Neural cell (in vitro differentiated cells): ENCODE data around the gene PLSCR4. TPM values are rescaled to one million over a fixed set of nuclear protein-coding genes. Genes with fewer than 3 reads are reported as not detected.
"Not testable (repeated sequence)": the region's sequence is repeated elsewhere in the genome, so short reads cannot be mapped to it uniquely, and the experiment has no call there.

Source experiments
- H2AFZ ChIP-seq: fragments of 200-600, 300-800 bp; sonication (generic), shearing (Covaris generic); 2 replicates; pipeline ENCODE4 v1.6.0; 2014; ENCODE audit warnings: low read depth, mild to moderate bottlenecking, antibody characterized with exemption, low read length, moderate library complexity
- H3F3A ChIP-seq: fragments of 200-600 bp; shearing (Covaris generic); 2 replicates; pipeline ENCODE4 v1.6.1; 2016; ENCODE audit warnings: mild to moderate bottlenecking, moderate library complexity, mixed read lengths, antibody characterized with exemption, low read length; ENCODE audit not compliant: insufficient read depth, poor library complexity, severe bottlenecking
- H3K27ac ChIP-seq: fragments of 200-600, 300-800 bp; sonication (generic), shearing (Covaris generic); 2 replicates; pipeline ENCODE4 v1.5.1; 2014; ENCODE audit warnings: mild to moderate bottlenecking, low read length, moderate library complexity
- H3K27me3 ChIP-seq: fragments of 300-800, 200-600 bp; sonication (generic), shearing (Covaris generic); 2 replicates; pipeline ENCODE4 v1.6.0; 2014; ENCODE audit warnings: mild to moderate bottlenecking, low read depth, low read length, moderate library complexity; ENCODE audit not compliant: insufficient read depth
- H3K36me3 ChIP-seq: fragments of 300-800, 200-600 bp; sonication (generic), shearing (Covaris generic); 2 replicates; pipeline ENCODE4 v1.5.1; 2014; ENCODE audit warnings: mild to moderate bottlenecking, antibody characterized with exemption, low read length, moderate library complexity; ENCODE audit not compliant: insufficient read depth
- H3K4me2 ChIP-seq: fragments of 300-800, 200-600 bp; sonication (generic), shearing (Covaris generic); 2 replicates; pipeline ENCODE4 v1.6.0; 2014; ENCODE audit warnings: mild to moderate bottlenecking, low read length
- H3K4me3 ChIP-seq: fragments of 300-800, 200-600 bp; sonication (generic), shearing (Covaris generic); 2 replicates; pipeline ENCODE4 v1.5.1; 2014; ENCODE audit warnings: mild to moderate bottlenecking, low read length, moderate library complexity
- H3K79me2 ChIP-seq: fragments of 200-600 bp; shearing (Covaris generic); replicated peaks from 2 replicates; pipeline ENCODE4 v1.6.0; 2014; ENCODE audit warnings: mild to moderate bottlenecking, low read length, moderate library complexity; ENCODE audit not compliant: insufficient read depth
- H3K9ac ChIP-seq: fragments of 300-800, 200-600 bp; sonication (generic), shearing (Covaris generic); 2 replicates; pipeline ENCODE4 v1.6.1; 2016; ENCODE audit warnings: mild to moderate bottlenecking, low read length, mixed read lengths
- H3K9me2 ChIP-seq: fragments of 200-600 bp; shearing (Covaris generic); 2 replicates; pipeline ENCODE4 v1.6.1; 2016; ENCODE audit warnings: mild to moderate bottlenecking, low read length, mixed read lengths; ENCODE audit not compliant: insufficient read depth
- H3K9me3 ChIP-seq: fragments of 200-600, 300-800 bp; sonication (generic), shearing (Covaris generic); 2 replicates; pipeline ENCODE4 v1.6.1; 2016; ENCODE audit warnings: mild to moderate bottlenecking, mixed run types, low read length, moderate library complexity, mixed read lengths
- H4K20me1 ChIP-seq: fragments of 200-600 bp; shearing (Covaris generic); 2 replicates; pipeline ENCODE4 v1.6.1; 2016; ENCODE audit warnings: mild to moderate bottlenecking, mixed run types; ENCODE audit not compliant: insufficient read depth
- CTCF ChIP-seq: fragments of 450-650 bp; IDR thresholded peaks from 2 replicates; pipeline ENCODE4 v1.5.1; 2014; ENCODE audit warnings: antibody characterized with exemption, mild to moderate bottlenecking, moderate library complexity; ENCODE audit not compliant: poor library complexity, severe bottlenecking
- EP300 ChIP-seq: fragments of 450-650 bp; conservative IDR thresholded peaks from 2 replicates; pipeline ENCODE4 v1.6.1; 2014; ENCODE audit warnings: antibody characterized with exemption, mild to moderate bottlenecking, moderate library complexity; ENCODE audit not compliant: poor library complexity, severe bottlenecking
- EZH2 ChIP-seq: fragments of 200-600, 300-800 bp; shearing (Covaris generic), sonication (generic); IDR thresholded peaks from 2 replicates; pipeline ENCODE4 v1.6.1; 2014; ENCODE audit warnings: antibody characterized with exemption, low read length, borderline replicate concordance, mild to moderate bottlenecking; ENCODE audit not compliant: insufficient read depth, poor library complexity, severe bottlenecking
- RAD21 ChIP-seq: fragments of 450-650 bp; conservative IDR thresholded peaks from 2 replicates; pipeline ENCODE4 v1.6.1; 2014; ENCODE audit warnings: antibody characterized with exemption, mild to moderate bottlenecking, moderate library complexity
- REST ChIP-seq: IDR thresholded peaks from 2 replicates; pipeline ENCODE4 v1.6.1; 2012; ENCODE audit warnings: borderline replicate concordance
- SMC3 ChIP-seq: fragments of 450-650 bp; conservative IDR thresholded peaks from 2 replicates; pipeline ENCODE4 v1.6.1; 2014; ENCODE audit warnings: antibody characterized with exemption, mild to moderate bottlenecking, moderate library complexity; ENCODE audit not compliant: poor library complexity
- polyA minus RNA-seq: library from RNA; depleted of rRNA, polyadenylated mRNA; stranded (reverse); fragments of >200 nt; gene quantifications from 2 replicates; pipeline ENCODE4 v1.2.3, GENCODE V29; 2014
- polyA plus RNA-seq: library from polyadenylated mRNA; depleted of rRNA; stranded (reverse); fragments of >200 nt; gene quantifications from 2 replicates; pipeline ENCODE4 v1.2.3, GENCODE V29; 2014

PLSCR4 gene
- polyA plus RNA-seq (not detected in 2 replicates), polyA minus RNA-seq (not detected in 2 replicates)

GRCh38 chr3:146250449-146251382 is at the start of gene PLSCR4:
TSS of gene PLSCR4 (minus strand) at chr3:146251105. CDS start at chr3:146222071, 29,034 bp downstream.
- Histone ChIP-seq H3K27me3 (peaks cover 15% of the 10 kb centered on the region), H3K79me2 (no peaks in the 10 kb centered on the region), H3K27ac (no peak within 1 kb of the TSS), H3K9ac (no peak within 1 kb of the TSS), H3K9me3 (no peaks in the 10 kb centered on the region), H3F3A (no peaks in the 10 kb centered on the region), H3K9me2 (no peaks in the 10 kb centered on the region), H3K36me3 (no peaks in the 10 kb centered on the region), H4K20me1 (no peaks in the 10 kb centered on the region), H3K4me3 (peak within 1 kb of the TSS; percentile 58), H2AFZ (no peak within 1 kb of the TSS), H3K4me2 (no peak within 1 kb of the TSS)
- no peak for TF ChIP-seq CTCF

GRCh38 chr3:146293401-146293800 is 42.5 kb upstream of the PLSCR4 start:
- not testable (repeated sequence) for H4K20me1 ChIP-seq, H3K36me3 ChIP-seq, H3F3A ChIP-seq, H3K4me3 ChIP-seq, H3K27ac ChIP-seq, H3K4me2 ChIP-seq, H3K9ac ChIP-seq, H2AFZ ChIP-seq, H3K27me3 ChIP-seq, H3K9me2 ChIP-seq, H3K79me2 ChIP-seq, H3K9me3 ChIP-seq

DNA sequence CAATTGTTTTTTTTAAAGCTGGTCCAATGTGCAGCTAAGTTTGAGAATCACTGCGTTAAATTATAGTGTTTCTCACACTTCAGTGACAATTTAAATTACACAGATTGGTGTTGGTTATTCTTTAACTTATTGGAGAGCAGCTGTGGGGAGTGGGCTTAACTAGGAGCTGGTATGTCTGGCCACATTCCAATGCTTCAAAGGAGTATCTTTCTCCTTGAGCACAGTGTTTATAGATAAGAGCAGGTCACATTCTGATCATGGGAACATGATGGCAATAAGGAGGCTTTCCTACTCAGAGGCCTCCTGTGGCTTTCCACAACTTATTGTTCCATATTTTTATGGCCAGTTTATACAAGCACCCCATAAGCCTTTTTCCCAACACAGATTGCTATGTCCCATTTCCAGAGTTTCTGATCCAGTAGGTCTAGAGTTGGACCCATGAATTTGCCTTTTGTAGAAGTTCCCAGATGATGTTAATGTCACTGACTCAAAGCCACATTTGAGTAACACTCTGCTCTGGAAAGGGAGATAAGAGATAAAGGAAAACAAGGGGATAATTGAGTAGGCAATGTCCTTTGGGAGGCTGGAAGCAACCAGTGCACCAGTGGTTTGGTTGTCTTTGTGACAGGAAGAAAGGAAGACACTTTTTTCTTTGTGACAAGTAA is 33.0 kb upstream of the PLSCR4 start:
- TF ChIP-seq EZH2 (no peak), RAD21 (no peak), SMC3 (no peak), REST (no peak), EP300 (no peak)

More for the DNA sequence above, 33.0 kb upstream of the PLSCR4 start:
- Histone ChIP-seq H3K9me2 (no peaks in the 10 kb centered on the region), H3K27ac (no peak overlapping the region), H3K27me3 (no peaks in the 10 kb centered on the region), H3K4me3 (no peak overlapping the region), H3K4me2 (no peak overlapping the region), H3K36me3 (no peaks in the 10 kb centered on the region), H3F3A (no peaks in the 10 kb centered on the region), H4K20me1 (no peaks in the 10 kb centered on the region), H3K79me2 (no peaks in the 10 kb centered on the region), H2AFZ (no peak overlapping the region), H3K9ac (no peak overlapping the region), H3K9me3 (no peaks in the 10 kb centered on the region)
